Endothelial cell of umbilical vein (primary cell): ENCODE data around the gene COX4I1. TPM values are rescaled to one million over a fixed set of nuclear protein-coding genes. Genes with fewer than 3 reads are reported as not detected.

Source experiments
- BruUV-seq: library from RNA; stranded (reverse); fragments of 400-500 nt; replicated peaks from 2 replicates; lab custom pipeline; 2021; lab: Mats Ljungman, UMichigan
- CTCF ChIA-PET: fragments of 300-600, 350-600 bp; sonication (Branson Sonifier 250); formaldehyde crosslinking; loops from one replicate; lab custom pipeline; 2021; ENCODE audit warnings: antibody characterized with exemption, inconsistent platforms; lab: Charles Lee
- POLR2A ChIA-PET: fragments of 300-600, 350-600 bp; sonication (Branson Sonifier 250); formaldehyde crosslinking; loops from one replicate; lab custom pipeline; 2021; ENCODE audit warnings: antibody characterized with exemption, inconsistent platforms; lab: Charles Lee
- DNase-seq: peaks from one replicate; pipeline ENCODE4 v3.0.0-alpha.2; 2011; ENCODE audit warnings: low read depth, low spot score
- FAIRE-seq: peaks from 2 replicates; lab custom pipeline; 2011; peaks lifted over from hg19 to GRCh38; lab: Jason Lieb, UNC
- H2AFZ ChIP-seq: 2 replicates; pipeline ENCODE4 v1.6.0; 2012; ENCODE audit warnings: low read depth, low read length, control low read depth, inconsistent platforms
- H3K27ac ChIP-seq: 2 replicates; pipeline ENCODE4 v1.5.1; 2011; ENCODE audit warnings: low read depth, mild to moderate bottlenecking, control low read depth, low read length, moderate library complexity; ENCODE audit not compliant: insufficient read depth
- H3K27me3 ChIP-seq, 2 experiments: 2 replicates each; pipeline versions ENCODE4 v1.6.0 to v1.6.1; 2011; ENCODE audit warnings: low read length in 2 of 2, mixed read lengths in 1 of 2; ENCODE audit not compliant: control insufficient read depth in 2 of 2, insufficient read depth in 2 of 2
- H3K36me3 ChIP-seq, 2 experiments: 2 replicates in 1 of 2; 3 replicates in 1 of 2; pipeline ENCODE4 v1.5.1; 2011; ENCODE audit warnings: low read length in 2 of 2, mild to moderate bottlenecking in 1 of 2, moderate library complexity in 1 of 2; ENCODE audit not compliant: control insufficient read depth in 2 of 2, insufficient read depth in 2 of 2; ENCODE audit errors: extremely low read depth in 1 of 2
- H3K4me1 ChIP-seq: 3 replicates; pipeline ENCODE4 v1.5.1; 2011; ENCODE audit warnings: mild to moderate bottlenecking, low read length; ENCODE audit not compliant: control insufficient read depth, insufficient read depth; ENCODE audit errors: extremely low read depth
- H3K4me2 ChIP-seq: 2 replicates; pipeline ENCODE4 v1.6.1; 2011; ENCODE audit warnings: low read length, control low read depth, mixed read lengths; ENCODE audit not compliant: insufficient read depth
- H3K4me3 ChIP-seq, 3 experiments: fragments of 200-600 bp in 1 of 3; sonication (generic), shearing (Covaris generic) in 1 of 3; replicated peaks in 1 of 3; 2 replicates each; pipeline ENCODE4 v1.5.1; 2011 to 2016; ENCODE audit warnings: control low read depth in 3 of 3, low read length in 3 of 3, mild to moderate bottlenecking in 2 of 3, inconsistent platforms in 1 of 3, low read depth in 1 of 3, moderate library complexity in 1 of 3; ENCODE audit not compliant: insufficient read depth in 1 of 3
- H3K79me2 ChIP-seq: 2 replicates; pipeline ENCODE4 v1.6.0; 2012; ENCODE audit warnings: low read length, inconsistent platforms; ENCODE audit not compliant: control insufficient read depth, insufficient read depth
- H3K9ac ChIP-seq: replicated peaks from 2 replicates; pipeline ENCODE3; 2011; ENCODE audit warnings: low read length, control low read depth; ENCODE audit not compliant: insufficient read depth; ENCODE audit errors: extremely low read depth
- H3K9me1 ChIP-seq: replicated peaks from 3 replicates; pipeline ENCODE4 v1.6.0; 2011; ENCODE audit warnings: mild to moderate bottlenecking, low read length; ENCODE audit not compliant: control insufficient read depth, insufficient read depth; ENCODE audit errors: extremely low read depth
- H3K9me3 ChIP-seq: replicated peaks from 2 replicates; pipeline ENCODE4 v1.5.1; 2012; ENCODE audit warnings: low read length, inconsistent platforms; ENCODE audit not compliant: control insufficient read depth, insufficient read depth
- H4K20me1 ChIP-seq: replicated peaks from 2 replicates; pipeline ENCODE3; 2011; ENCODE audit warnings: mild to moderate bottlenecking, low read length; ENCODE audit not compliant: control insufficient read depth, insufficient read depth; ENCODE audit errors: extremely low read depth
- CTCF ChIP-seq, 2 donors: IDR thresholded peaks; 1 replicate in 1 of 2; 2 replicates in 1 of 2; pipeline ENCODE4 v1.5.1; 2011; ENCODE audit warnings: low read length in 2 of 2, mild to moderate bottlenecking in 2 of 2, moderate library complexity in 2 of 2, control low read depth in 1 of 2, inconsistent platforms in 1 of 2, low read depth in 1 of 2; ENCODE audit not compliant: insufficient read depth in 1 of 2; ENCODE audit errors: extremely low read depth in 1 of 2
- GATA2 ChIP-seq: IDR thresholded peaks from 2 replicates; pipeline ENCODE4 v1.7.0; 2011; ENCODE audit warnings: low read depth, mild to moderate bottlenecking, moderate library complexity, mixed read lengths, low read length; ENCODE audit not compliant: insufficient read length, insufficient read depth
- JUN ChIP-seq: IDR thresholded peaks from 2 replicates; pipeline ENCODE4 v1.6.1; 2011; ENCODE audit warnings: borderline replicate concordance, low read depth; ENCODE audit not compliant: insufficient read length, insufficient read depth
- MAX ChIP-seq: IDR thresholded peaks from 2 replicates; pipeline ENCODE4 v1.6.1; 2011; ENCODE audit not compliant: insufficient read depth, insufficient read length
- MYC ChIP-seq: IDR thresholded peaks from one replicate; pipeline ENCODE4 v1.6.1; 2011; ENCODE audit warnings: mild to moderate bottlenecking, low read depth, low read length
- POLR2A ChIP-seq: IDR thresholded peaks from 2 replicates; pipeline ENCODE4 v1.6.1; 2012; ENCODE audit warnings: low read depth, mild to moderate bottlenecking, control low read depth, low read length
- dilution Hi-C: fragments of 300-500 bp; cut with MboI; formaldehyde crosslinking; loops from one replicate; pipeline ENCODE4 v1.15.0; 2019; ENCODE audit warnings: low sequenced_read_pairs; ENCODE audit not compliant: extremely low pct_ligation_motif_present
- intact Hi-C: fragments of 100-400 bp; cut with micrococcal nuclease; formaldehyde crosslinking; loops from one replicate; pipeline ENCODE4 v1.10.0; 2022
- polyA plus RNA-seq, 4 experiments: library from polyadenylated mRNA; depleted of rRNA in 3 of 4; stranded (reverse) in 3 of 4; unstranded in 1 of 4; fragments of >200 nt; gene quantifications; 2 replicates each; pipeline versions ENCODE4 v1.2.1 to v1.2.3, GENCODE V29; 2011 to 2012; ENCODE audit warnings: missing spikeins in 1 of 4
- total RNA-seq: library from RNA; stranded (reverse); gene quantifications from 2 replicates; pipeline ENCODE4 v1.2.3, GENCODE V29; 2021

The COX4I1 gene
- total and polyA plus RNA-seq, 2 donors (not counting 3 experiments of a cell fraction or from before 2014, with no cell fraction given) = 560 to 953 TPM

- H3K9me3 ChIP-seq = no peaks in the 10 kb centered on the region
- no peaks in the 10 kb centered on the region for H3K9me1 ChIP-seq
- no peaks in the 10 kb centered on the region for H4K20me1 ChIP-seq
- H3K4me2 ChIP-seq = no peak overlapping the region
- H3K79me2 ChIP-seq = peaks cover 2% of the 10 kb centered on the region
- TF ChIP-seq MAX = peak; percentile 53
- no peak for TF ChIP-seq MYC
- TF ChIP-seq GATA2 = no peak
- no peak for TF ChIP-seq CTCF (IDR thresholded peaks at IDR 0.05; ENCODE audit: extremely low read depth in 1 of 2, insufficient read depth in 1 of 2, low read depth in 1 of 2, low read length in 2 of 2)
- no peak for TF ChIP-seq POLR2A
- TF ChIP-seq JUN = peak; percentile 41
- no peak overlapping the region for H2AFZ ChIP-seq
- dilution Hi-C loops = no loop called here
- ChIA-PET CTCF (interaction anchor here (0.8 to 2.2 kb wide), 7 partner anchors 11 to 43 kb away, joined by 3 to 8 read pairs (median 4); no protein-coding TSS in a partner anchor), POLR2A (no interaction called here)
- no peak overlapping the region for H3K4me3 ChIP-seq
- H3K27ac ChIP-seq = peak overlapping the region; percentile 56
- BruUV-seq = TSS peak; percentile 93
- intact Hi-C loops = loop anchor here (1.0 kb wide), 1 partner anchor 20 kb away; the partner anchor contains the start of genes COX4I1 and EMC8
- DNase-seq (peak; percentile 78), FAIRE-seq (peak; percentile 90)
- no peaks in the 10 kb centered on the region for H3K27me3 ChIP-seq
- H3K4me1 ChIP-seq = peaks cover 16% of the 10 kb centered on the region
- peaks cover 7 to 27% of the 10 kb centered on the region in 2 experiments for H3K36me3 ChIP-seq
- H3K9ac ChIP-seq = peak overlapping the region; percentile 0
These were observed 20.6 kb upstream of the COX4I1 start for GRCh38 chr16:85778873-85779272.
